Measurements from ENCODE around the gene ELN.
"Not testable (repeated sequence)": the region's sequence is repeated elsewhere in the genome, so short reads cannot be mapped to it uniquely, and the experiment has no call there.

Gene ELN

GRCh38 chr7:74040101-74040790 lies 12.3 kb downstream of the ELN start:
- DNase-seq (ENCODE audit: low read depth, low spot score) = no peak
- no peak overlapping the region for H3K4me3 ChIP-seq (ENCODE audit: low read depth, low read length)
- TF ChIP-seq CTCF (IDR thresholded peaks at IDR 0.05; ENCODE audit: insufficient read depth, low read length, missing control alignments) = no peak
- CTCF ChIA-PET = interaction anchor here (0.7 to 8.9 kb wide), 2 partner anchors 14 to 185 kb away, joined by 4 to 108 read pairs; partner anchors contain the start of gene ELN
- POLR2A ChIA-PET = no interaction called here

GRCh38 chr7:74040791-74041520 lies 13.0 kb downstream of the ELN start:
- DNase-seq (ENCODE audit: low read depth, low spot score) = no peak
- H3K4me3 ChIP-seq (ENCODE audit: low read depth, low read length) = no peak overlapping the region
- CTCF ChIA-PET = interaction anchor here (0.7 to 8.9 kb wide), 2 partner anchors 14 to 187 kb away, joined by 3 to 108 read pairs; partner anchors contain the start of gene ELN
- POLR2A ChIA-PET = no interaction called here
- TF ChIP-seq CTCF (IDR thresholded peaks at IDR 0.05; ENCODE audit: insufficient read depth, low read length, missing control alignments) = no peak

GRCh38 chr7:74042746-74043522 lies 15.0 kb downstream of the ELN start:
- ChIA-PET CTCF (interaction anchor here (5.9 kb wide), 1 partner anchor 17 kb away, joined by 49 read pairs; the partner anchor contains the start of gene ELN), POLR2A (no interaction called here)
- H3K4me3 ChIP-seq (ENCODE audit: low read depth, low read length) = no peak overlapping the region
- no peak for DNase-seq (ENCODE audit: low read depth, low spot score)
- TF ChIP-seq CTCF (IDR thresholded peaks at IDR 0.05; ENCODE audit: insufficient read depth, low read length, missing control alignments) = no peak

- ChIA-PET CTCF (interaction anchor here (1.4 to 5.9 kb wide), 2 partner anchors 18 to 188 kb away, joined by 4 to 49 read pairs; partner anchors contain the start of gene ELN), POLR2A (no interaction called here)
- DNase-seq (ENCODE audit: low read depth, low spot score) = no peak
- no peak overlapping the region for H3K4me3 ChIP-seq (ENCODE audit: low read depth, low read length)
- no peak for TF ChIP-seq CTCF (IDR thresholded peaks at IDR 0.05; ENCODE audit: insufficient read depth, low read length, missing control alignments)
Measured at GRCh38 chr7:74043523-74043951, 15.6 kb downstream of the ELN start.

- ChIA-PET CTCF (interaction anchor here (0.6 to 5.9 kb wide), 8 partner anchors 19 to 356 kb away, joined by 3 to 49 read pairs (median 4); partner anchors contain the start of gene ELN), POLR2A (no interaction called here)
- DNase-seq (ENCODE audit: low read depth, low spot score) = no peak
- no peak for TF ChIP-seq CTCF (IDR thresholded peaks at IDR 0.05; ENCODE audit: insufficient read depth, low read length, missing control alignments)
- no peak overlapping the region for H3K4me3 ChIP-seq (ENCODE audit: low read depth, low read length)
Measured at GRCh38 chr7:74044366-74045350, 16.7 kb downstream of the ELN start.

- POLR2A ChIA-PET = not testable (repeated sequence)
- CTCF ChIA-PET = interaction anchor here (1.2 to 5.9 kb wide), 5 partner anchors 10 to 355 kb away, joined by 3 to 49 read pairs (median 4); partner anchors contain the start of gene ELN
Measured at GRCh38 chr7:74046581-74046980, 18.6 kb downstream of the ELN start.

More at GRCh38 chr7:74046581-74046980, 18.6 kb downstream of the ELN start:
- not testable (repeated sequence) for DNase-seq (ENCODE audit: low read depth, low spot score); H3K4me3 ChIP-seq (ENCODE audit: low read depth, low read length)

All from AG04449 (cell line).